ENCODE measurements around the gene PRDM12. TPM values are rescaled to one million over a fixed set of nuclear protein-coding genes. Genes with fewer than 3 reads are reported as not detected.

Gene PRDM12
- total and polyA plus RNA-seq, 11 donors, result 0.14 TPM; not detected in 10

DNA sequence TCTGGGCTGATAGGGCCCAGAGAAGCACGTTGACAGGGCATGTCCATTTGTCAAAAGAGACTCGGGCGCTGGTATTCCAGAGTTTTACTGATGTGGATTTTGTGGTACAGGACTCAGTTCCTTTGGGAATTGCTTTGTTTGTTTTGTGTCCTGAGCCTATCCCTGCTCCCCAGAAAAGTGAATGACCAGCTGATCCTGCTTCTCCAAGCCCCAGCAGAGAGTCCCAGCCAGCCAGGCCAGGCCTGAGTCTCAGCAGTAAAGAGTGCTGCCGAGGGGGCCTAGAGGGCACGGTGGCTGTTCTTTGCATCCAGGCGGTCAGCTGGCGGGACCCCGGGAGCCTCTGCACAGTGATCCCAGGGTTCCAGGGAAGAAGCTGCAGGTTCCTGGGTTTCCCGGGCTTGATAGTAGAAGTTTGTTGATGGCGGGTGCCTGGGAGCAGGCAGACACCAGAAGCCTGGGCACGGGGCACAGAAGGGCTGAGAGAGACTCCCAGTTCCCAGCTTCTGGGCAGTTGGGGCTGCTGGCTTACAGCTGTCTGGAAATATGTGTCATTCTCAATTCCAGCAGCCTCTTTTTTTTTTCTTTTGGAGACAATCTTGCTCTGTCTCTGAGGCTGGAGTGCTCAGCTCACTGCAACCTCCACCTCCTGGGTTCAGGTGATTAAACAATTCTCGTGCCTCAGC is 8.7 kb downstream of the PRDM12 start:
- H3K27ac ChIP-seq, result no peak overlapping the region
- intact Hi-C loops (cut with DNase I), result no loop called here
- WGBS, 4 donors, result 81 to 90% (median 85%) methylated on average over 7 to 12 of the region's 12 CpGs
- DNase-seq (no peak), ATAC-seq (no peak)
- TF ChIP-seq, protein P1, sequence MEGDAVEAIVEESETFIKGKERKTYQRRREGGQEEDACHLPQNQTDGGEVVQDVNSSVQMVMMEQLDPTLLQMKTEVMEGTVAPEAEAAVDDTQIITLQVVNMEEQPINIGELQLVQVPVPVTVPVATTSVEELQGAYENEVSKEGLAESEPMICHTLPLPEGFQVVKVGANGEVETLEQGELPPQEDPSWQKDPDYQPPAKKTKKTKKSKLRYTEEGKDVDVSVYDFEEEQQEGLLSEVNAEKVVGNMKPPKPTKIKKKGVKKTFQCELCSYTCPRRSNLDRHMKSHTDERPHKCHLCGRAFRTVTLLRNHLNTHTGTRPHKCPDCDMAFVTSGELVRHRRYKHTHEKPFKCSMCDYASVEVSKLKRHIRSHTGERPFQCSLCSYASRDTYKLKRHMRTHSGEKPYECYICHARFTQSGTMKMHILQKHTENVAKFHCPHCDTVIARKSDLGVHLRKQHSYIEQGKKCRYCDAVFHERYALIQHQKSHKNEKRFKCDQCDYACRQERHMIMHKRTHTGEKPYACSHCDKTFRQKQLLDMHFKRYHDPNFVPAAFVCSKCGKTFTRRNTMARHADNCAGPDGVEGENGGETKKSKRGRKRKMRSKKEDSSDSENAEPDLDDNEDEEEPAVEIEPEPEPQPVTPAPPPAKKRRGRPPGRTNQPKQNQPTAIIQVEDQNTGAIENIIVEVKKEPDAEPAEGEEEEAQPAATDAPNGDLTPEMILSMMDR (IDR thresholded peaks at IDR 0.05), result no peak
- TF ChIP-seq POLR2A (IDR thresholded peaks at IDR 0.05), result no peak
- H3K27me3 ChIP-seq, result peaks cover 0 to 7% (median 4%) of the 10 kb centered on the region in 9 donors
- no peaks in the 10 kb centered on the region for H3K9me3 ChIP-seq
- H3K4me3 ChIP-seq, result no peak overlapping the region
- H3K4me1 ChIP-seq, result no peaks in the 10 kb centered on the region
- no peaks in the 10 kb centered on the region for H3K36me3 ChIP-seq

DNA sequence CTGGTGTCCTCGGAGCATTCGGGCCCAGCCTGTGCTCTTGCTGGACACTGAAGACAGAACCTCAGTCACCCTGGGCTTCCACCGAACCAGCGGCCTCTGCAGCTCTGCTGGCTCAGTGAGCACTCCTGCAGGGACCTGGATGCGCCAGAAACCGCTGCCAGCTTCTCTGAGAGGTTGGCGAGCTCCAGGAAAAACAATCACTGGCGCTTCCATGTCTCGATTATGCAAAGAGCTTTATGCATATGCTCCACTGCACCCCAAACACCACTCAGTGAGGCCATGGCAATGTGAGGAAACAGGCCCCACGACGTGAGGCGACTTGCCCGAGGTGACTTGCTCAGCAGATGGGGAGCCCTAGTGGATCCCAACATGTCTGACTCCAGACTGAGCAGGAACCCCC is 11.0 kb downstream of the PRDM12 start:
- no peaks in the 10 kb centered on the region for H3K4me1 ChIP-seq
- no peak overlapping the region for H3K4me3 ChIP-seq
- 87 to 97% (median 89%) methylated on average over 7 to 13 of the region's 13 CpGs for WGBS, 4 donors
- intact Hi-C loops (cut with DNase I), result no loop called here
- H3K9me3 ChIP-seq, result no peaks in the 10 kb centered on the region
- ATAC-seq, result no peak
- H3K27me3 ChIP-seq, result peaks cover 0 to 4% (median 0%) of the 10 kb centered on the region in 9 donors
- TF ChIP-seq POLR2A (IDR thresholded peaks at IDR 0.05), result no peak
- TF ChIP-seq, protein P1 (IDR thresholded peaks at IDR 0.05), result no peak
- no peaks in the 10 kb centered on the region for H3K36me3 ChIP-seq
- no peak overlapping the region for H3K27ac ChIP-seq
- DNase-seq, result no peak

DNA sequence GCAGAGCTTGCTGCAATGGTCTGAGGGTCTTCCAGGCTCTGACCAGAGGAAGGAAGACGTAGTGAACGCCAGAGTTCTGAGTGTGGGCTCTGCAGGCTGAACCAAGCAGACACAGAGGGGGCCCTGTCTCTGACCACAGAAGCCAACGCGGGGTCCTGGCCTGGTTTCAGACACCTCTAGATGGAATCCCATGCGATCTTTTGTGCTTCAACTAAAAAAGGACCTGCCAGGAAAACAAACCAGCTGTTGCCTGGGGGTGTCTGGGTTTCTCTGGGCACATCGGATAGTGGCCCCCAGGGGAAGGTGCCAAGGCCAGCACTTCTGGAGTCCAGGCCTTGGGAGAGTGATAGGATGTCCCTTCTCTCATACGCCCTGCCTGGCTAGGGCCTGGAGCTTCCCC is 12.9 kb downstream of the PRDM12 start:
- Histone ChIP-seq H3K4me1 (peaks cover 0 to 15% (median 10%) of the 10 kb centered on the region in 12 donors), H3K36me3 (no peaks in the 10 kb centered on the region), H3K27ac (no peak overlapping the region), H3K27me3 (peaks cover 0 to 13% (median 5%) of the 10 kb centered on the region in 9 donors), H3K9me3 (no peaks in the 10 kb centered on the region), H3K4me3 (no peak overlapping the region)
- intact Hi-C loops (cut with DNase I), result no loop called here
- no peak for ATAC-seq
- WGBS, 4 donors, result 69 to 78% (median 73%) methylated on average over 6 to 7 of the region's 7 CpGs
- TF ChIP-seq POLR2A (IDR thresholded peaks at IDR 0.05), result no peak
- TF ChIP-seq, protein P1 (IDR thresholded peaks at IDR 0.05), result no peak
- DNase-seq, result no peak

DNA sequence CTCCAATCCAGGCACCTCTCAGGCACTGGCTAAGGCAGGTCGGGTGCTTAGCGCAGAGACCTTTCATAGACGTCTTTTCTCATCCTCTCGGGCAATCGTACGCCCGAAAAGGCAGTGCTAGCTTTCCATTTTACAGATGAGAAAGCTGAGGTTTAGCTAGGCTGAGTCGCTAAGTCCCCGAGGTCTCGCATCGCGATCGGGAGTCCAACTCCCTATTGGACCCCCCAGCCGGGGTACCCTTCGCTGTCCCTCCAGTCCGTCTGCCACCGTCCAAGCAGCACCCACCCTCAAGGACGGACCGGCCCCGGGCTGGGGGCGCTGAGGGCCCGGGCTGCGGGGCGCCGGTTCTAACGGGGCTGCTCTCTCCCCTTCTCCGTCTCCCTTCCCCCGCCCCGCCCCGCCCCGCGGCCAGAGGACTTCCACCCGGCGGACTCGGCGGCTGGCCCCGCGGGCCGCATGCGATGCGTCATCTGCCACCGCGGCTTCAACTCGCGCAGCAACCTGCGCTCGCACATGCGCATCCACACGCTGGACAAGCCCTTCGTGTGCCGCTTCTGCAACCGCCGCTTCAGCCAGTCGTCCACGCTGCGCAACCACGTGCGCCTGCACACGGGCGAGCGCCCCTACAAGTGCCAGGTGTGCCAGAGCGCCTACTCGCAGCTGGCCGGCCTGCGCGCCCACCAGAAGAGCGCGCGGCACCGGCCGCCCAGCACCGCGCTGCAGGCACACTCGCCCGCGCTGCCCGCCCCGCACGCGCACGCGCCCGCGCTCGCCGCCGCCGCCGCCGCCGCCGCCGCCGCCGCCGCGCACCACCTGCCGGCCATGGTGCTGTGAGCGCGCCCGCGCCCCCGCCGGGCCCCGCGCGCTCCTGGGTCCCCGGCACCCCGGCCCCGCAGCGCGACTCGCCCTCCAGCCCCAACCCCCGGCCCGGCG is 16.7 kb downstream of the PRDM12 start:
- intact Hi-C loops (cut with DNase I), result loop anchor here in 4 of 10 donors (5.0 to 10.0 kb wide), 4 partner anchors 54 to 576 kb away; partner anchors contain the start of gene FUBP3 (in 2 of the 4)
- Histone ChIP-seq H3K9me3 (peaks cover 0 to 8% (median 0%) of the 10 kb centered on the region in 12 donors), H3K27me3 (peaks cover 0 to 13% (median 5%) of the 10 kb centered on the region in 9 donors), H3K4me3 (peak overlapping the region; percentile 34 to 65 (median 56)), H3K36me3 (no peaks in the 10 kb centered on the region), H3K27ac (peak overlapping the region in 1 of 12 donors; percentile 45), H3K4me1 (peaks cover 0 to 17% (median 11%) of the 10 kb centered on the region in 12 donors)
- DNase-seq (peak; percentile 54 to 91 (median 80)), ATAC-seq (peak in 3 of 4 donors; percentile 50 to 84 (median 70))
- TF ChIP-seq, protein P1 (IDR thresholded peaks at IDR 0.05), result no peak
- TF ChIP-seq POLR2A (IDR thresholded peaks at IDR 0.05), result no peak
- 2 to 6% (median 4%) methylated on average over 38 to 116 of the region's 116 CpGs for WGBS, 4 donors

Measured in heart left ventricle (tissue), 16 donors.